ENCODE results near the gene ITPR1.

Gene ITPR1

GRCh38 chr3:4865714-4866113 lies 372.6 kb downstream of the ITPR1 start:
- no peak for DNase-seq

GRCh38 chr3:4866866-4867265 lies 373.7 kb downstream of the ITPR1 start:
- no peak for DNase-seq

DNA sequence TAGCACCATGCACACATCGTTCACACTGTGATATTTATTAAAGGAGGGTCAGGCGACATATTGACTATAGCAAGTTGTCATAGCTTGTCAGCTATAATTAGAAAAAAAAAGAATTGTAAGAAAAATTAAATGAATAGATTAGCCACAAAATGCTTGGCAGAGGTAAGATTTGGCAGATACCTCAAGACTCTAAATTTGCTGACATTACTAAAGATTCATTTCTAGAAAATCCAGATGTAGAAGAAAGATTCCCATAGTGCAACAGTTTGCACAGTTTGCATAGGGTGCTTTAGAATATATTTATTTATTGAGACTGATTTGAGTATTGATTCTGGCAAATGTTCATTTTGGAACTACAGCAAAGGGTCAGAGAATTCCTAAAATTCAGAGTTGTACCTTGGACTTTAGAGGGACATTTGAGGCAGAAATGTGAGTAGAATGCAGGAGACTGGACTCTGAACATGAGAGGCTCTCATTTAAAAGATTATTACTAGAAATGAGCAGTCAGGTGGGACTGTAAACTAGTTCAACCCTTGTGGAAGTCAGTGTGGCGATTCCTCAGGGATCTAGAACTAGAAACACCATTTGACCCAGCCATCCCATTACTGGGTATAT lies 384.1 kb downstream of the ITPR1 start:
- DNase-seq = no peak

- no peak for DNase-seq
Observed at GRCh38 chr3:4880850-4881249, 387.7 kb downstream of the ITPR1 start.

- no peak for DNase-seq
Observed at GRCh38 chr3:4882548-4882947, 389.4 kb downstream of the ITPR1 start.

DNA sequence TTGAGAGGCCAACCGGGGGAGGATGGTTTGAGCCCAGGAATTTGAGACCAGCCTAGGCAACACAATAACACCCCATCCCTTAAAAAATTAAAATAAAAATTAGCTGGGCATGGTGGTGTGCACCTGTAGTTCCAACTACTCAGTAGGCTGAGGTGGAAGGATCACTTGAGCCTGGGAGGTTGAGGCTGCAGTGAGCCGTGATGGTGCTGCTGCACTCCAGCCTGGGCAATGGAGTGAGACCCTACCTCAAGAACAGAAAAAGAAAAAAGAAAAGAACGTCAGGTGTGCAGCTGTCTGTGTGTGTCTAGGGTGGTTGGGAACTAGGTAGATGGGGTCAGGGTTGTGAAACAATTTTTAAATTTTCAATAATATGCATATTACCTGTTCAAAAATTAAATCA lies 389.9 kb downstream of the ITPR1 start:
- no peak for DNase-seq

- DNase-seq = no peak
Observed at GRCh38 chr3:4884888-4885287, 391.7 kb downstream of the ITPR1 start.

- DNase-seq = no peak
Observed at GRCh38 chr3:4885316-4885715, 392.2 kb downstream of the ITPR1 start.

GRCh38 chr3:4886448-4886847 lies 393.3 kb downstream of the ITPR1 start:
- DNase-seq = no peak

GRCh38 chr3:4887177-4887576 lies 394.0 kb downstream of the ITPR1 start:
- no peak for DNase-seq

GRCh38 chr3:4888913-4889846 lies 396.0 kb downstream of the ITPR1 start:
- no peak for DNase-seq

DNA sequence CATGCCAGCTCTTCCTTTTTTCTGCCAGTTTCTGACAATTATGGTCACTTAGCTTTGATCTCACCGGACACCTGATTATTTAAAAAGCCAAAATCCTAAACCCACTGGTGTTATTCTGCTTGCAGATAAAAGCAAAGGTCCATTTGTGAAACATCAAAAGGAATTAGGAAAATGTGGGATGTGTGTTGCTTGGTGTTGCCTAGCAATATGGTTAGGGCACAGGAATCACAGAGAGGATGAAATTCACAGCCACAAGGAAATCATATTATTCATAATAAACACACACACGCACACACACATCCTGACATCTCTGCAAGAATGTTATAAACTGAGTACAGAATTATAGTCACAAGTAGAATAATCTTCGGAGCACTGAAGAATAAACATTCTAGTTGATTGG lies 396.7 kb downstream of the ITPR1 start:
- DNase-seq = no peak

DNA sequence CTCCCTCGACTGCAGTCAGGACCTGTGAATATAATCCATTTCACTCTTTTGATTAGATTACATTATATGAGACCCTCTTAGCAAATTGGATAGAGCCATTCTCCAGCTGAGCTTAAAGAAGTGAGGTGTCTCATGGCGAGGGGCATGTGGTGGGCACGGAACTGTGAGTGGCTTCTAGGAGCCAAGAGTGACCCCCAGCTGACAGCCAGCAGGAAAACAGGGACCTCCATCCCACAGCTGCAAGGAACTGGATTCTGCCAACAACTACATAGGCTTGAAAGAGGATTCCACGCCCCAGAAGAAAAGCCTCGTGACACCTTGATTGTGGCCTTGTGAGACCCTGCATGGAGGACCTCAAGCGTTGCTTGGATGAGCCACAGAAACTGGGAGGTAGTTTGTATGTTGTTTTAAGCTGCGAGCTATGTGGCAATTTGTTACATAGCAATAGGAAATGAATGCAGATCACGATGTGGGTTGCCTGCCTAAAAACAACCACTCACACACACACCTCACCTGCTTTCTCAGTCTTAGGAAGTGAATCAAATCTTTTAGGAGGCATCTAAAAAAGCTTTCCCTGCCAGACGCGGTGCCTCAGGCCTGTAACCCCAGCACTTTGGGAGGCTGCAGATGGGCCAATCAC lies 401.9 kb downstream of the ITPR1 start:
- DNase-seq = no peak

DNA sequence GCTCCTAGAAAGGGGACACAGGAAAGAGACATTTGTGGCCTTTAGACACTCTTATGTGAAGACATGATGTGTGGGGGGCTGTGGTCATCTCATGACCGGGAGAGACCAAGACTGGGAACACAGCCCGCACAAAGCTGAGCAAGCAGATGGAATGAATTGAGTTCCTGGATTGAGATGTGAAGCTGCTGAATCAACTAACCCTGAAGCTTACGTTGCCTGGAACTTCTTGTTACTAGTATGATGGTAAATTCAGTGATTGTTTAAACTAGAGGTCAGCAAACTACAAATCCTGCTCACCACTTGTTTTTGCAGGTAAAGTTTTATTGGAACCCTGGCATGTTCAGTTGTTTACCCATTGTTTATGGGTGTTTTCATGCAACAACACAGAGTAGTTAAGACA lies 402.7 kb downstream of the ITPR1 start:
- peak; percentile 1 for DNase-seq

Measured in fibroblast of skin of scalp (primary cell).